GM12878 (cell line): ENCODE measurements around the gene NES. TPM values are rescaled to one million over a fixed set of nuclear protein-coding genes. Genes with fewer than 3 reads are reported as not detected.

ENCODE experiments used
- ATAC-seq: fragments of 200-7000 bp; cut with Tn5 transposase; 3 replicates; pipeline ENCODE4 v1.9.1; 2020; ENCODE audit warnings: mild to moderate bottlenecking, moderate library complexity
- BruUV-seq: library from RNA; stranded (reverse); fragments of 400-500 nt; replicated peaks from 2 replicates; lab custom pipeline; 2021; lab: Mats Ljungman, UMichigan
- CTCF ChIA-PET: fragments of 300-600 bp; sonication (Branson Sonifier 250); formaldehyde crosslinking; extraction: SDS; loops from one replicate; lab custom pipeline; 2021; ENCODE audit warnings: inconsistent platforms; lab: Yijun Ruan, JAX
- POLR2A ChIA-PET: fragments of 350-600 bp; formaldehyde crosslinking; extraction: SDS; loops from one replicate; lab custom pipeline; 2021; ENCODE audit warnings: inconsistent platforms; lab: Charles Lee
- RAD21 ChIA-PET: fragments of 300-600 bp; sonication (Branson Sonifier 250); formaldehyde crosslinking; loops from one replicate; lab custom pipeline; 2023; ENCODE audit warnings: antibody characterized with exemption; ENCODE audit not compliant: unreplicated experiment; lab: Charles Lee
- SMC1A ChIA-PET: fragments of 300-600 bp; sonication (Branson Sonifier 250); formaldehyde crosslinking; loops from one replicate; lab custom pipeline; 2023; ENCODE audit not compliant: unreplicated experiment, uncharacterized antibody; lab: Charles Lee
- DNase-seq: peaks from one replicate; pipeline ENCODE4 v3.0.0-alpha.2; 2011; ENCODE audit warnings: low read depth, low spot score
- FAIRE-seq: peaks from 3 replicates; lab custom pipeline; 2011; peaks lifted over from hg19 to GRCh38; lab: Jason Lieb, UNC
- H2AFZ ChIP-seq: 2 replicates; pipeline ENCODE4 v1.6.0; 2011; ENCODE audit warnings: low read depth, low read length, control low read depth; ENCODE audit not compliant: control insufficient read depth
- H3K27ac ChIP-seq: 2 replicates; pipeline ENCODE4 v1.5.1; 2011; ENCODE audit warnings: control low read depth; ENCODE audit not compliant: control insufficient read depth, insufficient read depth
- H3K27me3 ChIP-seq, 2 experiments: replicated peaks in 1 of 2; 2 replicates each; pipeline versions ENCODE4 v1.6.0 to v1.6.1; 2011; ENCODE audit warnings: low read length in 1 of 2; ENCODE audit not compliant: control insufficient read depth in 2 of 2, insufficient read depth in 2 of 2
- H3K36me3 ChIP-seq, 2 experiments: 2 replicates each; pipeline ENCODE4 v1.5.1; 2011; ENCODE audit warnings: low read length in 1 of 2; ENCODE audit not compliant: control insufficient read depth in 2 of 2, insufficient read depth in 2 of 2
- H3K4me1 ChIP-seq: 2 replicates; pipeline ENCODE4 v1.6.1; 2011; ENCODE audit warnings: mild to moderate bottlenecking, low read length, moderate library complexity, mixed read lengths; ENCODE audit not compliant: control insufficient read depth, insufficient read depth
- H3K4me2 ChIP-seq: 2 replicates; pipeline ENCODE4 v1.6.0; 2011; ENCODE audit warnings: control low read depth; ENCODE audit not compliant: control insufficient read depth, insufficient read depth
- H3K4me3 ChIP-seq: fragments of 200-600 bp; sonication (generic); 2 replicates; pipeline ENCODE4 v1.5.1; 2016
- H3K79me2 ChIP-seq: 2 replicates; pipeline ENCODE4 v1.6.0; 2011; ENCODE audit warnings: low read length; ENCODE audit not compliant: control insufficient read depth, insufficient read depth
- H3K9ac ChIP-seq: 2 replicates; pipeline ENCODE4 v1.8.0; 2011; ENCODE audit warnings: low read length, control low read depth, mixed read lengths; ENCODE audit not compliant: control insufficient read depth, insufficient read depth
- H3K9me3 ChIP-seq: replicated peaks from 3 replicates; pipeline ENCODE4 v1.5.1; 2011; ENCODE audit warnings: mild to moderate bottlenecking, low read length; ENCODE audit not compliant: control insufficient read depth, insufficient read depth
- H4K20me1 ChIP-seq: 2 replicates; pipeline ENCODE4 v1.6.0; 2011; ENCODE audit not compliant: control insufficient read depth, insufficient read depth
- TARDBP ChIP-seq: IDR thresholded peaks from 2 replicates; pipeline ENCODE4 v1.6.1; 2016; ENCODE audit warnings: borderline replicate concordance
- TCF12 ChIP-seq: IDR thresholded peaks from 2 replicates; pipeline ENCODE4 v1.6.1; 2011; ENCODE audit warnings: low read depth, mild to moderate bottlenecking, low read length
- TCF7 ChIP-seq: IDR thresholded peaks from 2 replicates; pipeline ENCODE4 v1.6.1; 2014; ENCODE audit warnings: antibody characterized with exemption, borderline replicate concordance
- WRNIP1 ChIP-seq: IDR thresholded peaks from 2 replicates; pipeline ENCODE4 v1.6.1; 2011; ENCODE audit warnings: low read depth, low read length, improper control_type of control experiment, borderline replicate concordance
- ZNF274 ChIP-seq: IDR thresholded peaks from one replicate; pipeline ENCODE4 v1.8.0; 2011; ENCODE audit not compliant: insufficient read length, insufficient read depth
- WGBS: methylation state at CpG from one replicate; pipeline ENCODE4 v1.1.6; 2016; ENCODE audit warnings: low lambda C conversion rate; ENCODE audit not compliant: insufficient replicate concordance, insufficient coverage; ENCODE audit errors: missing lambda C conversion rate; 5-methylcytosine and 5-hydroxymethylcytosine counted together
- in situ Hi-C: fragments of 300-500 bp; cut with MboI; formaldehyde crosslinking; loops from 9 replicates; pipeline ENCODE4 v1.14.3; 2018; ENCODE audit warnings: mixed read lengths
- intact Hi-C: fragments of 100-400 bp; cut with micrococcal nuclease; formaldehyde crosslinking; loops from one replicate; pipeline ENCODE4 v1.14.2; 2022; ENCODE audit not compliant: unreplicated experiment
- polyA plus RNA-seq, 11 experiments: library from polyadenylated mRNA; depleted of rRNA in 4 of 11; unstranded in 6 of 11; stranded (reverse) in 5 of 11; fragments of >200 nt; fragmentation: Nextera tagmentation in 4 of 11; fragmentation: Illumina TruSeq in 1 of 11; extraction: Ambion mirVana in 4 of 11; extraction: Trizol in 1 of 11; gene quantifications; 1 replicate in 1 of 11; 2 replicates in 10 of 11; pipeline versions ENCODE4 v1.2.1 to v1.2.3, GENCODE V29; 2011 to 2016; ENCODE audit warnings: inconsistent platforms in 2 of 11, missing spikeins in 2 of 11, low read depth in 1 of 11
- total RNA-seq, 4 experiments: library from RNA; depleted of rRNA in 3 of 4; stranded (reverse); fragments of >200 nt in 3 of 4; fragmentation: Illumina TruSeq in 1 of 4; extraction: Trizol in 1 of 4; gene quantifications; 2 replicates each; pipeline versions ENCODE4 v1.2.1 to v1.2.3, GENCODE V29; 2013 to 2021
- TF ChIP-seq, protein P1 (sequence below): fragments of 150-350 bp; IDR thresholded peaks from 2 replicates; pipeline ENCODE4 v1.6.1; 2014; ENCODE audit warnings: mild to moderate bottlenecking, low read depth, low read length

Gene NES
- total and polyA plus RNA-seq, 10 of the 15 experiments (the other 5 are each of a cell fraction or from before 2014, with no cell fraction given) = under 0.01 to 0.15 (median 0.02) TPM; not detected in 4

DNA sequence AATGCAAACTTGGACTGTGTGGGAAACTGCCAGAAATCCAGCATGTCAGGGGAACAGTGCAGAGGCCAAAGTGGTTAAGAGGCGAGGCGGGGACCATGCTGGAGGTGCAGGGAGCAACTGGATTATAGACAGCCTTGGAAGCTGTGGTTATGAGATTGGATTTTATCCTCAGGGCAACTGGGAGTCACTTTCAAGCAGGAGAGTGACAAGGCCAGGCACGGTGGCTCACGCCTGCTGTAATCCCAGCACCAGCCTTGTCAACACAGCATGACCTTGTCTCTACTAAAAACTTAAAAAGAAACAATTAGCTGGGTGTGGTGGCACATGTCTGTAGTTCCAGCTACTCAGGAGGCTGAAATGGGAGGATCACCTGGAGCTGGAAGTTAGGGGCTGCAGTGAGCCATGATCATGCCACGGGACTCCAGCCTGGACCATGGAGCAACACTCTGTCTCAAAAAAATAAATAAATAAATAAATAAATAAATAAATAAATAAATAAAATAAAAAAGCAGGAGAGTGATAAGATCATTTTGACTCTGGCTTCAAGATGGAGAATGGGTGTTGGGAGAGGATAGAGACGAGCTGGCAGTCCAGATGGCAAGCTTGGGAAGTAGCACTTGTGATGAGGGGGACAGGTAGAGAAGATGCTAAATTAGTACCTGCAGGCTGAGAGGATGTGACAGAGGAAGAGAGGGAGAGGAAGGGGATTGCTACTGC, 54.5 kb downstream of the NES start:
- Histone ChIP-seq H3K4me2 (no peak overlapping the region), H3K4me3 (no peak overlapping the region), H2AFZ (no peak overlapping the region), H4K20me1 (no peaks in the 10 kb centered on the region)
- SMC1A ChIA-PET = interaction anchor here (1.3 kb wide), 1 partner anchor 10 kb away, joined by 4 read pairs; no protein-coding TSS in a partner anchor
- ATAC-seq = no peak
- BruUV-seq = no TSS peak
- intact Hi-C loops = loop anchor here (10.0 kb wide), 1 partner anchor 102 kb away; the partner anchor contains the start of genes ISG20L2 and METTL25B
- TF ChIP-seq ZNF274 (no peak), WRNIP1 (no peak), TARDBP (no peak), TCF12 (no peak), TCF7 (no peak)
- TF ChIP-seq, protein P1, sequence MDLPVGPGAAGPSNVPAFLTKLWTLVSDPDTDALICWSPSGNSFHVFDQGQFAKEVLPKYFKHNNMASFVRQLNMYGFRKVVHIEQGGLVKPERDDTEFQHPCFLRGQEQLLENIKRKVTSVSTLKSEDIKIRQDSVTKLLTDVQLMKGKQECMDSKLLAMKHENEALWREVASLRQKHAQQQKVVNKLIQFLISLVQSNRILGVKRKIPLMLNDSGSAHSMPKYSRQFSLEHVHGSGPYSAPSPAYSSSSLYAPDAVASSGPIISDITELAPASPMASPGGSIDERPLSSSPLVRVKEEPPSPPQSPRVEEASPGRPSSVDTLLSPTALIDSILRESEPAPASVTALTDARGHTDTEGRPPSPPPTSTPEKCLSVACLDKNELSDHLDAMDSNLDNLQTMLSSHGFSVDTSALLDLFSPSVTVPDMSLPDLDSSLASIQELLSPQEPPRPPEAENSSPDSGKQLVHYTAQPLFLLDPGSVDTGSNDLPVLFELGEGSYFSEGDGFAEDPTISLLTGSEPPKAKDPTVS = no peak
- TF ChIP-seq, all 136 proteins: peak for 0
- DNase-seq = no peak
- POLR2A ChIA-PET = no interaction called here
- Histone ChIP-seq H3K9ac (no peak overlapping the region), H3K27ac (no peak overlapping the region), H3K36me3 (no peaks in the 10 kb centered on the region), H3K79me2 (no peaks in the 10 kb centered on the region), H3K4me1 (no peaks in the 10 kb centered on the region; the same call in 1 of the 2 replicates), H3K27me3 (peaks cover 13 to 22% of the 10 kb centered on the region in 2 experiments), H3K9me3 (no peaks in the 10 kb centered on the region)
- CTCF ChIA-PET = interaction anchor here (0.6 to 2.2 kb wide), 7 partner anchors 10 to 267 kb away, joined by 3 to 23 read pairs (median 3); partner anchors contain the start of gene TTC24
- in situ Hi-C loops = no loop called here
- RAD21 ChIA-PET = interaction anchor here (2.1 kb wide), 1 partner anchor 33 kb away, joined by 9 read pairs; no protein-coding TSS in a partner anchor
- WGBS = 50% methylated on average over 6 of the region's 6 CpGs
- FAIRE-seq = no peak
